ENCODE data around the gene RNF41. TPM values are rescaled to one million over a fixed set of nuclear protein-coding genes. Genes with fewer than 3 reads are reported as not detected.

RNF41 gene
- total RNA-seq, 1 donor from 2014 or later: 48.6 TPM

DNA sequence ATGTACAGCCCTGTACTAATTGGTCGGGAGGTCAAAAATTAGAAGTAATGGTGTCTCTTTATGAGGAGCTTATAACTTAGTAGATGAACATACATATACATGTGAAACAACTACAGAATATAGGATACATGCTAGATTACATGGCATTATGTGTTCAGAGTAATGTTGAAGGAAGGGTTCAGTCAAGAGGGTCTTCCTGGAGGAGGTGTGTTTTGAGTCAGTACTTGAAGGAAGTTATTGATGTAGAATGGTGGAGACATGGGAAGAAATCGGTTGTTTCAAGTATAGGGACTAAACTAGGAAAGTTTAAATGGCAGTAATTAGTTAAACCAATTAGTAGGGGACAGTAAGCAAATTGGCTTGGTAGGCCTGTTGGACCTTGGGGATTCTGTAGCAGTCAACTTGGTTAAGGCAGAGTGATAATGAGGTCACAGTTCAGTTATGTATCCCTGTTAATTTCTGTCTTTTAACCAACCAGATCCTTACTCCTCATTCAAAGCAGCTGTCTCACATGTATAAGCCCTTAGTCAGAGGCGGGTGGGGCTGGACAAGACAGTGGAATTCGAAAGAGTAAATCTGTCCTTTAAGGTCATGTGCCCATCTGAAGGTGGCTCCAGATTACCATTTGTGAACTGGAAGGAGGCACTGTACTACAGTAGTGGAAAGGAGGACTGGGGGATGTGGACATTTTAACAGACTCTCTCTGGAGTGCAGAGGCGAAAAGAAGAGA lies 39.9 kb upstream of the RNF41 start:
- H3K9me3 Mint-ChIP-seq: no peaks in the 10 kb centered on the region
- H3K27ac Mint-ChIP-seq (ENCODE audit: unreplicated experiment): no peak overlapping the region
- peaks cover 22% of the 10 kb centered on the region for H3K4me1 Mint-ChIP-seq
- no peak for DNase-seq (ENCODE audit: low read depth, low spot score)
- no peaks in the 10 kb centered on the region for H3K27me3 Mint-ChIP-seq (ENCODE audit: low read depth)
- no peaks in the 10 kb centered on the region for H3K36me3 Mint-ChIP-seq (ENCODE audit: low read depth)
- TF ChIP-seq, protein P1, sequence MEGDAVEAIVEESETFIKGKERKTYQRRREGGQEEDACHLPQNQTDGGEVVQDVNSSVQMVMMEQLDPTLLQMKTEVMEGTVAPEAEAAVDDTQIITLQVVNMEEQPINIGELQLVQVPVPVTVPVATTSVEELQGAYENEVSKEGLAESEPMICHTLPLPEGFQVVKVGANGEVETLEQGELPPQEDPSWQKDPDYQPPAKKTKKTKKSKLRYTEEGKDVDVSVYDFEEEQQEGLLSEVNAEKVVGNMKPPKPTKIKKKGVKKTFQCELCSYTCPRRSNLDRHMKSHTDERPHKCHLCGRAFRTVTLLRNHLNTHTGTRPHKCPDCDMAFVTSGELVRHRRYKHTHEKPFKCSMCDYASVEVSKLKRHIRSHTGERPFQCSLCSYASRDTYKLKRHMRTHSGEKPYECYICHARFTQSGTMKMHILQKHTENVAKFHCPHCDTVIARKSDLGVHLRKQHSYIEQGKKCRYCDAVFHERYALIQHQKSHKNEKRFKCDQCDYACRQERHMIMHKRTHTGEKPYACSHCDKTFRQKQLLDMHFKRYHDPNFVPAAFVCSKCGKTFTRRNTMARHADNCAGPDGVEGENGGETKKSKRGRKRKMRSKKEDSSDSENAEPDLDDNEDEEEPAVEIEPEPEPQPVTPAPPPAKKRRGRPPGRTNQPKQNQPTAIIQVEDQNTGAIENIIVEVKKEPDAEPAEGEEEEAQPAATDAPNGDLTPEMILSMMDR (conservative IDR thresholded peaks at IDR 0.05): no peak
- peak overlapping the region; percentile 58 for H3K4me3 Mint-ChIP-seq

DNA sequence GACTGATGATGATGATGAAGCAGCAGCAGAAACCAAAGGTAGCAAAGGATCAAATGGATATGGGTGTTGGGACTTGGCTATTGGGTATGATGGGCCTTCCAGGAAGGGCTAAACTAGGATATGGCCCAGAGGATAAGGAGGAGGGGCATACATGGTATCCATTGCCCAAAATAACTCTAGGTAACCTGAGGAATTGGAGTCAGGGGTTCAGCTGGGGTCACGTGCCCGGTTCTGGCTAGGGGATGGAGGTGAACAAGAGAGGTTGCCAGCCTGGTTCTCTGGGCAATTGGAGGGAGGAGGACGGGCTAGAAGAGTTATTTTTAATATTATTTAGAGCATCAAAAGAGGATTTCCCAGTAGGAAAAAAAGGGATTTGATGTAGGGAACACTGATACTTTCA lies 39.2 kb upstream of the RNF41 start:
- Mint-ChIP-seq H3K27me3 (ENCODE audit: low read depth) (no peaks in the 10 kb centered on the region), H3K36me3 (ENCODE audit: low read depth) (peaks cover 4% of the 10 kb centered on the region), H3K27ac (ENCODE audit: unreplicated experiment) (no peak overlapping the region), H3K4me3 (peak overlapping the region; percentile 80), H3K9me3 (no peaks in the 10 kb centered on the region), H3K4me1 (peaks cover 24% of the 10 kb centered on the region)
- TF ChIP-seq, protein P1 (conservative IDR thresholded peaks at IDR 0.05): no peak
- DNase-seq (ENCODE audit: low read depth, low spot score): no peak

DNA sequence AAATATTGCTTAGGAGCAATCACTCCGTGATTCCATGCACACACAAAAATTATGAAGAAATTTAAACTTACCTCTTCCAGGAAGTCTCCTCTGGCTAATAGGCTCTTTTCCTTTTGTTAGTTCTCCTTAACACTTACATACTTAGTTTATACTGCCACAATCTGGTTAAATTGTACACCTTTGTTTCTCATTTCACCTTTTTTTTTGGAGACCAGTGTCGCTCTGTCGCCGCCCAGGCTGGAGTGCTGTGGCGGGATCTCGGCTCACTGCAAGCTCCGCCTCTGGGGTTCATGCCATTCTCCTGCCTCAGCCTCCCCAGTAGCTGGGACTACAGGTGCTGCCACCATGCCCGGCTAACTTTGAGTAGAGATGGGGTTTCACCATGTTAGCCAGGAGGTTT lies 38.7 kb upstream of the RNF41 start:
- no peak for DNase-seq (ENCODE audit: low read depth, low spot score)
- peaks cover 25% of the 10 kb centered on the region for H3K4me1 Mint-ChIP-seq
- H3K27me3 Mint-ChIP-seq (ENCODE audit: low read depth): no peaks in the 10 kb centered on the region
- H3K36me3 Mint-ChIP-seq (ENCODE audit: low read depth): peaks cover 4% of the 10 kb centered on the region
- H3K4me3 Mint-ChIP-seq: peak overlapping the region; percentile 80
- H3K27ac Mint-ChIP-seq (ENCODE audit: unreplicated experiment): peak overlapping the region; percentile 69
- TF ChIP-seq, protein P1 (conservative IDR thresholded peaks at IDR 0.05): no peak
- no peaks in the 10 kb centered on the region for H3K9me3 Mint-ChIP-seq

DNA sequence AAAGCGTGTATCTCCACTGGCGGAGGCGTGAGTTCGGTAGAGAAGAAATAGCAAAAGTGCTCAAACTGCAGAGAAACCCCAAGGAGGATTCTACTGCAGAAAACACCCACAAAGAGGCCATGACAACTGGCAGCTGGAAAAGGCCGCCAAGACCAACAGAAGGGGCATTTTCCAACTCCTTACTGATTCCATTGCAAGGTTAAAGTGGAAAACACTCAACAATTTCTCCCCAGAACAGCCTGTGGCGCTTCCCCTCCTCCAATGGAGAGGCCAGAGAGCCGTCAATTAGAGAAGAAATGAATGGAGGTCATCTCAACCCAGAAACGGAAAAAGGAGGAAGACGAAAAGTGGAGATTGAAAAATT lies 37.1 kb upstream of the RNF41 start:
- H3K36me3 Mint-ChIP-seq (ENCODE audit: low read depth): peaks cover 8% of the 10 kb centered on the region
- no peak for DNase-seq (ENCODE audit: low read depth, low spot score)
- H3K27me3 Mint-ChIP-seq (ENCODE audit: low read depth): no peaks in the 10 kb centered on the region
- TF ChIP-seq, protein P1 (conservative IDR thresholded peaks at IDR 0.05): no peak
- H3K27ac Mint-ChIP-seq (ENCODE audit: unreplicated experiment): peak overlapping the region; percentile 93
- H3K9me3 Mint-ChIP-seq: no peaks in the 10 kb centered on the region
- peaks cover 25% of the 10 kb centered on the region for H3K4me1 Mint-ChIP-seq
- peak overlapping the region; percentile 91 for H3K4me3 Mint-ChIP-seq

DNA sequence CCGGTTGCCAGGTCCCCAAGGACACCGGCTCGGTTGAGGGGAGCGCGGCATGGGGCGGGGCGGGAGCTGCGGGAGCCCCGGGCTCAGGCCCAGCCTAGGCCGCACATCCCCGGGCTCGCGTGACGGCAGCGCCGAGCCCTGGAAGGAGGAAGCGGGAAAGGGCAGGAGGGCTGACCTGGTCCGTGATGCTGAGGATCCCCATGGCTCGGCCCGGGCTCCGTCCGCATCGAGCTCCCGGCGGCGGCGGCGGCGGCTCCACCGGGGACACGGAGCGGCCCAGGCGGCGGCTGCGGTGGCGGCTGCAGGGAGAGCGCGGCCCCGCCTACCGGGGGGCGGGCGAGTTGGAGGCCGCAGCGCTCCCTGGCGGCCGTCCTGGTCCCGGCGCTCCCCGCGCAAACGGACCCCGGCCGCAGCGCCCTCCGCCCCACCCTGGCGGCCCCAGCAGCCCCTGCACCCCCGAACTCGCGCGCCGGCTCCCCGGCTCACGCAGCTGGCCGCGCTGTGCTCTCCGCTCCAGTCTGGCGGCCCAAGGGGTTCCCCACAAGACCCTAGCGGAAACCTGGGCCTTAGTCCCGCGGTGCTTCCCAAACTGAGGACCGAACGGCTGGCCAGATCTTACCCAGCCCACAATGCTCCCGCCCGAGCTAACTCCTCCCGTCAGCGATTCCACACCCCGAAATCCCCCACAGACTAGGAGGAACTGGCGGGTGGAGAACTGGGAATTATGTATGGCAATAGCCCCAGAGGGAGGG lies 36.5 kb upstream of the RNF41 start, which contains the start of gene ANKRD52:
Gene ANKRD52, minus strand, starts transcription at position 317 of the 752 bp plus-strand sequence. Its CDS starts 115 bp downstream, at position 202.
- peak within 1 kb of the TSS; percentile 93 for H3K27ac Mint-ChIP-seq (ENCODE audit: unreplicated experiment)
- peaks cover 8% of the 10 kb centered on the region for H3K36me3 Mint-ChIP-seq (ENCODE audit: low read depth)
- peak within 1 kb of the TSS; percentile 94 for H3K4me3 Mint-ChIP-seq
- H3K4me1 Mint-ChIP-seq: peaks cover 25% of the 10 kb centered on the region
- TF ChIP-seq, protein P1 (conservative IDR thresholded peaks at IDR 0.05): peak; percentile 84
- no peaks in the 10 kb centered on the region for H3K27me3 Mint-ChIP-seq (ENCODE audit: low read depth)
- no peaks in the 10 kb centered on the region for H3K9me3 Mint-ChIP-seq
- peak; percentile 74 for DNase-seq (ENCODE audit: low read depth, low spot score)
